Ishikawa (cell line): ENCODE results near the gene ERGIC2.

Experiments used
- CEBPB ChIP-seq: IDR thresholded peaks from 2 replicates; pipeline ENCODE4 v1.6.1; 2012
- CREB1 ChIP-seq: IDR thresholded peaks from 2 replicates; pipeline ENCODE4 v1.6.1; 2012; ENCODE audit warnings: low read depth
- EGR1 ChIP-seq: IDR thresholded peaks from 2 replicates; pipeline ENCODE4 v1.6.1; 2012
- EP300 ChIP-seq: IDR thresholded peaks from 2 replicates; pipeline ENCODE4 v1.6.1; 2012; ENCODE audit warnings: borderline replicate concordance
- MAX ChIP-seq: IDR thresholded peaks from 2 replicates; pipeline ENCODE4 v1.6.1; 2012
- RAD21 ChIP-seq: IDR thresholded peaks from 2 replicates; pipeline ENCODE4 v1.6.1; 2012; ENCODE audit warnings: low read depth
- TAF1 ChIP-seq: IDR thresholded peaks from 2 replicates; pipeline ENCODE4 v1.6.1; 2012; ENCODE audit warnings: low read depth, mild to moderate bottlenecking
- TEAD4 ChIP-seq: IDR thresholded peaks from 2 replicates; pipeline ENCODE4 v1.6.1; 2012
- USF1 ChIP-seq: IDR thresholded peaks from 2 replicates; pipeline ENCODE4 v1.6.1; 2012
- YY1 ChIP-seq: IDR thresholded peaks from 2 replicates; pipeline ENCODE4 v1.6.1; 2012; ENCODE audit warnings: low read depth

- TF ChIP-seq CEBPB (no peak), EGR1 (no peak), YY1 (no peak), RAD21 (no peak), CREB1 (no peak), TEAD4 (no peak), TAF1 (no peak), EP300 (no peak), USF1 (no peak), MAX (no peak)
Measured at GRCh38 chr12:29365091-29365490, 15.9 kb downstream of the ERGIC2 start.
